Left renal pelvis (tissue), 4 donors: ENCODE measurements around the gene RBP2. TPM values are rescaled to one million over a fixed set of nuclear protein-coding genes. Genes with fewer than 3 reads are reported as not detected.

Experiments used
- polyA plus RNA-seq, 4 donors: library from polyadenylated mRNA; unstranded; fragments of 120-200 nt; gene quantifications; one replicate each; pipeline ENCODE4 v1.2.1, GENCODE V29; 2013; ENCODE audit not compliant: insufficient read length in 4 of 4

Gene RBP2
- polyA plus RNA-seq, 4 donors = 0.48 to 0.96 (median 0.58) TPM; not detected in 1

Other genes starting within 250 kb of the RBP2 start
- 10 to 100 TPM; 46.4 to 64.7 (median 60.8) TPM for gene MRPS22, start 132.5 kb downstream of the RBP2 start, polyA plus RNA-seq
- gene COPB2, start 86.9 kb downstream of the RBP2 start, polyA plus RNA-seq = 100 to 1,000 TPM; 143 to 174 (median 169) TPM
- gene RBP1, start 63.2 kb upstream of the RBP2 start, polyA plus RNA-seq = 100 to 1,000 TPM; 260 to 323 (median 292) TPM
- gene NMNAT3, start 201.5 kb upstream of the RBP2 start, polyA plus RNA-seq = 1 to 10 TPM; 4.5 to 10.0 (median 8.1) TPM